Uterus (tissue), 2 donors: ENCODE results near the gene SERGEF.

Experiments
- CTCF ChIP-seq, 4 experiments: fragments of 200-600 bp in 2 of 4; fragments of 450-650 bp in 2 of 4; sonication (generic) in 2 of 4; IDR thresholded peaks; one replicate each; pipeline ENCODE4 v1.5.1; 2016 to 2019; ENCODE audit warnings: antibody characterized with exemption in 4 of 4, mild to moderate bottlenecking in 2 of 4, moderate library complexity in 1 of 4
- POLR2A ChIP-seq, 2 donors: fragments of 450-650 bp; IDR thresholded peaks; one replicate each; pipeline ENCODE4 v1.6.1; 2016; ENCODE audit warnings: antibody characterized with exemption in 2 of 2, mild to moderate bottlenecking in 1 of 2, moderate library complexity in 1 of 2

DNA sequence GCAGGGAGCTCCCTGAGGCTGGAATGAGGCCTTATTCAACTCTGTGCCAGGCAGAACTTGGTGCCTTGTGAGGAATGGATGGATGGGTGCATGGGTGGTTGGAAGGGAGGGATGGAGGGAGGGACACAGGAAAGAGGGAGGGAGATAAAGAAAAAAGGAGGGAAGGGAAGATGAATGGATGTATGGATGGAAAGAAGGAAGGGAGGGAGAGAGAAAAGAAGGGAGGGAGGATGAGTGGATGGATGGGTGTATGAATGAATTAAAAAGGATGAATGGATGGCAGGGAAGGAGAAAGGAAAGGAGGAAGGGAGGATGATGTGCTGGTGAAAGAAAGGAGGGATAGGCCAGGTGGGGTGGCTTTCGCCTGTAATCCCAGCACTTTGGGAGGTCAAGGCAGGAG, 243.6 kb downstream of the SERGEF start:
- no peak for TF ChIP-seq CTCF (IDR thresholded peaks at IDR 0.05)
- TF ChIP-seq POLR2A (IDR thresholded peaks at IDR 0.05): no peak
